ENCODE data around the gene SLC22A23. TPM values are rescaled to one million over a fixed set of nuclear protein-coding genes. Genes with fewer than 3 reads are reported as not detected.

The SLC22A23 gene
- total and polyA plus RNA-seq, 2 experiments from 2014 or later, result 6.1 to 38.3 TPM

GRCh38 chr6:3361312-3362037 lies 95.4 kb downstream of the SLC22A23 start:
- Histone ChIP-seq H3K4me2 (no peak overlapping the region), H3K27me3 (ENCODE audit: insufficient read depth) (no peaks in the 10 kb centered on the region), H3K4me3 (no peak overlapping the region), H2AFZ (no peak overlapping the region), H4K20me1 (replicated peaks; ENCODE audit: insufficient read depth) (peaks cover 5% of the 10 kb centered on the region; the same call in 1 of the 2 replicates), H3K4me1 (ENCODE audit: insufficient read depth) (peaks cover 17% of the 10 kb centered on the region), H3K36me3 (ENCODE audit: insufficient read depth) (no peaks in the 10 kb centered on the region), H3K27ac (ENCODE audit: low read depth) (no peak overlapping the region), H3K9me2 (ENCODE audit: insufficient read depth) (no peaks in the 10 kb centered on the region), H3F3A (replicated peaks; ENCODE audit: low read depth) (peaks cover 11% of the 10 kb centered on the region; the same call in 1 of the 2 replicates), H3K79me2 (replicated peaks; ENCODE audit: insufficient read depth) (peaks cover 36% of the 10 kb centered on the region)
- Mint-ChIP-seq H3K4me3 (no peak overlapping the region), H3K36me3 (ENCODE audit: low read depth) (peaks cover 15% of the 10 kb centered on the region), H3K4me1 (peaks cover 65% of the 10 kb centered on the region), H3K27ac (peak overlapping the region; percentile 4; the same call in 1 of the 2 replicates), H3K9me3 (no peaks in the 10 kb centered on the region; the same call in 2 of the 3 replicates), H3K27me3 (ENCODE audit: insufficient read depth, low read depth, poor library complexity) (peaks cover 12% of the 10 kb centered on the region)
- ATAC-seq, result no peak
- TF ChIP-seq CTCF (conservative IDR thresholded peaks at IDR 0.05; ENCODE audit: low read depth in 2 of 2), result no peak
- no peak for TF ChIP-seq CREB1 (CRISPR knock-in tag; IDR thresholded peaks at IDR 0.05; ENCODE audit: low read depth)
- TF ChIP-seq ZNF114 (CRISPR knock-in tag; IDR thresholded peaks at IDR 0.05), result no peak
- TF ChIP-seq ZNF331 (CRISPR knock-in tag; IDR thresholded peaks at IDR 0.05; ENCODE audit: low read depth), result no peak
- TF ChIP-seq EZH2phosphoT487 (IDR thresholded peaks at IDR 0.05; ENCODE audit: unreplicated experiment), result no peak
- no peak for TF ChIP-seq NANOG (IDR thresholded peaks at IDR 0.05; ENCODE audit: borderline replicate concordance)
- TF ChIP-seq REST (IDR thresholded peaks at IDR 0.05; ENCODE audit: unreplicated experiment), result no peak
- no peak for TF ChIP-seq EZH2 (IDR thresholded peaks at IDR 0.05; ENCODE audit: low read depth, unreplicated experiment)
- TF ChIP-seq JUNB (IDR thresholded peaks at IDR 0.05; ENCODE audit: unreplicated experiment), result no peak
- no peak for DNase-seq (ENCODE audit: low spot score)

GRCh38 chr6:3360727-3361045 lies 96.2 kb downstream of the SLC22A23 start:
- no peak overlapping the region for H2AFZ ChIP-seq
- H3K9me2 ChIP-seq (ENCODE audit: insufficient read depth), result no peaks in the 10 kb centered on the region
- peaks cover 3% of the 10 kb centered on the region; the same call in 1 of the 2 replicates for H4K20me1 ChIP-seq (replicated peaks; ENCODE audit: insufficient read depth)
- no peak for DNase-seq (ENCODE audit: low spot score)
- ATAC-seq, result no peak
- Mint-ChIP-seq H3K36me3 (ENCODE audit: low read depth) (peaks cover 16% of the 10 kb centered on the region), H3K27ac (no peak overlapping the region), H3K4me3 (no peak overlapping the region), H3K4me1 (peaks cover 67% of the 10 kb centered on the region), H3K9me3 (peaks cover 1% of the 10 kb centered on the region; the same call in 1 of the 3 replicates), H3K27me3 (ENCODE audit: insufficient read depth, low read depth, poor library complexity) (peaks cover 17% of the 10 kb centered on the region)
- H3F3A ChIP-seq (replicated peaks; ENCODE audit: low read depth), result peaks cover 14% of the 10 kb centered on the region; the same call in 1 of the 2 replicates
- H3K79me2 ChIP-seq (replicated peaks; ENCODE audit: insufficient read depth), result peaks cover 36% of the 10 kb centered on the region
- no peak overlapping the region for H3K4me3 ChIP-seq
- no peak overlapping the region for H3K4me2 ChIP-seq
- no peak overlapping the region for H3K27ac ChIP-seq (ENCODE audit: low read depth)
- H3K36me3 ChIP-seq (ENCODE audit: insufficient read depth), result no peaks in the 10 kb centered on the region
- peaks cover 20% of the 10 kb centered on the region for H3K4me1 ChIP-seq (ENCODE audit: insufficient read depth)
- no peaks in the 10 kb centered on the region for H3K27me3 ChIP-seq (ENCODE audit: insufficient read depth)
- no peak for TF ChIP-seq POLR2AphosphoS5 (IDR thresholded peaks at IDR 0.05; ENCODE audit: low read depth)
- TF ChIP-seq STAT1 (IDR thresholded peaks at IDR 0.05; ENCODE audit: unreplicated experiment), result no peak
- TF ChIP-seq ZNF331 (CRISPR knock-in tag; IDR thresholded peaks at IDR 0.05; ENCODE audit: low read depth), result no peak
- TF ChIP-seq CREB1 (CRISPR knock-in tag; IDR thresholded peaks at IDR 0.05; ENCODE audit: low read depth), result no peak
- no peak for TF ChIP-seq NANOG (IDR thresholded peaks at IDR 0.05; ENCODE audit: borderline replicate concordance)
- TF ChIP-seq ETS1 (IDR thresholded peaks at IDR 0.05), result no peak
- no peak for TF ChIP-seq EZH2 (IDR thresholded peaks at IDR 0.05; ENCODE audit: low read depth, unreplicated experiment)
- TF ChIP-seq EZH2phosphoT487 (IDR thresholded peaks at IDR 0.05; ENCODE audit: unreplicated experiment), result no peak
- no peak for TF ChIP-seq ZNF114 (CRISPR knock-in tag; IDR thresholded peaks at IDR 0.05)
- no peak for TF ChIP-seq JUNB (IDR thresholded peaks at IDR 0.05; ENCODE audit: unreplicated experiment)
- TF ChIP-seq CTCF (conservative IDR thresholded peaks at IDR 0.05; ENCODE audit: low read depth in 2 of 2), result no peak
